Measurements from ENCODE around the gene BAD.

DNA sequence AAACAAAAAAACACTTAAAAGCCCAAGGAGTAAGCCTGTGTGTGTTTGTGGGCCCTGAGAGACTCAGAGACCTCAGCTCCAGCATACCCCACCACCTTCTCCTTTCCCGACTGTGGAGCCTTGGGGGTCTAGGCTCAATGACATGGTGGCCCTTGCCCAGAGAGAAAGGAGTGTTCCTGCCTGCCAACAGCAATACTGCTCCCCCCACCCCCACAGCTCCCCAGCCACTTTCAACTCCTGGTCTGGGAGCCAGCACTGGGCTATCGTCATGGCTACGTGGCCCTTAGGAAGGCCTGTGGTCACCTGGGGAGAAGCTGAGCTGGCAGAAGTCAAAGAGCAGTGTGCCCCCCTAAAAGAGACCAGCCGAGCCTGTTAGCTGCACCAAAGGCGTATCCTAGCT lies 40.4 kb downstream of the BAD start:
- TF ChIP-seq, protein P1, sequence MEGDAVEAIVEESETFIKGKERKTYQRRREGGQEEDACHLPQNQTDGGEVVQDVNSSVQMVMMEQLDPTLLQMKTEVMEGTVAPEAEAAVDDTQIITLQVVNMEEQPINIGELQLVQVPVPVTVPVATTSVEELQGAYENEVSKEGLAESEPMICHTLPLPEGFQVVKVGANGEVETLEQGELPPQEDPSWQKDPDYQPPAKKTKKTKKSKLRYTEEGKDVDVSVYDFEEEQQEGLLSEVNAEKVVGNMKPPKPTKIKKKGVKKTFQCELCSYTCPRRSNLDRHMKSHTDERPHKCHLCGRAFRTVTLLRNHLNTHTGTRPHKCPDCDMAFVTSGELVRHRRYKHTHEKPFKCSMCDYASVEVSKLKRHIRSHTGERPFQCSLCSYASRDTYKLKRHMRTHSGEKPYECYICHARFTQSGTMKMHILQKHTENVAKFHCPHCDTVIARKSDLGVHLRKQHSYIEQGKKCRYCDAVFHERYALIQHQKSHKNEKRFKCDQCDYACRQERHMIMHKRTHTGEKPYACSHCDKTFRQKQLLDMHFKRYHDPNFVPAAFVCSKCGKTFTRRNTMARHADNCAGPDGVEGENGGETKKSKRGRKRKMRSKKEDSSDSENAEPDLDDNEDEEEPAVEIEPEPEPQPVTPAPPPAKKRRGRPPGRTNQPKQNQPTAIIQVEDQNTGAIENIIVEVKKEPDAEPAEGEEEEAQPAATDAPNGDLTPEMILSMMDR (conservative IDR thresholded peaks at IDR 0.05; ENCODE audit: low read length): no peak
- no peak for TF ChIP-seq EZH2phosphoT487 (IDR thresholded peaks at IDR 0.05; ENCODE audit: borderline replicate concordance, low read depth, low read length)

Data from OCI-LY7 (cell line).